ENCODE results near the gene GRM8.

DNA sequence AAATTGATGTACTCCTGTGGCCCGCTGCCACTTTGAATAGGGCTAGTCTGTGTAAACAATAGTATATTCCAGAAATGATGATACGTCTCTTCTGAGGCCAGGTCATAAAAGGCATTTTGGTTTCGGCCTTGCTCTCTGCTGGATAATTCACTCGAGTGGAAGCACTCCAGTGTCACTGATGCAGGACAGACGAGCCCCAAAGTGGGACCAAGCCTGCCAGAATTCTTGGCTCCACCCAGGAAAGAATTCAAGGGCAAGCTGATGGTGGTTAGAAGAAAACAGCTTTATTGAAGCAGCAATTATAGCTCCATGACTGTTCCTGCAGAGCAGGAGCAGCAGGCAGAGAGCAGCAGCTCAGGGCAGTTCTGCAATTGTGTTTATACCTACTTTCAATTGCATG is 717.6 kb downstream of the GRM8 start:
- TF ChIP-seq, protein P1, sequence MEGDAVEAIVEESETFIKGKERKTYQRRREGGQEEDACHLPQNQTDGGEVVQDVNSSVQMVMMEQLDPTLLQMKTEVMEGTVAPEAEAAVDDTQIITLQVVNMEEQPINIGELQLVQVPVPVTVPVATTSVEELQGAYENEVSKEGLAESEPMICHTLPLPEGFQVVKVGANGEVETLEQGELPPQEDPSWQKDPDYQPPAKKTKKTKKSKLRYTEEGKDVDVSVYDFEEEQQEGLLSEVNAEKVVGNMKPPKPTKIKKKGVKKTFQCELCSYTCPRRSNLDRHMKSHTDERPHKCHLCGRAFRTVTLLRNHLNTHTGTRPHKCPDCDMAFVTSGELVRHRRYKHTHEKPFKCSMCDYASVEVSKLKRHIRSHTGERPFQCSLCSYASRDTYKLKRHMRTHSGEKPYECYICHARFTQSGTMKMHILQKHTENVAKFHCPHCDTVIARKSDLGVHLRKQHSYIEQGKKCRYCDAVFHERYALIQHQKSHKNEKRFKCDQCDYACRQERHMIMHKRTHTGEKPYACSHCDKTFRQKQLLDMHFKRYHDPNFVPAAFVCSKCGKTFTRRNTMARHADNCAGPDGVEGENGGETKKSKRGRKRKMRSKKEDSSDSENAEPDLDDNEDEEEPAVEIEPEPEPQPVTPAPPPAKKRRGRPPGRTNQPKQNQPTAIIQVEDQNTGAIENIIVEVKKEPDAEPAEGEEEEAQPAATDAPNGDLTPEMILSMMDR (IDR thresholded peaks at IDR 0.05) = no peak
- TF ChIP-seq, protein P2, sequence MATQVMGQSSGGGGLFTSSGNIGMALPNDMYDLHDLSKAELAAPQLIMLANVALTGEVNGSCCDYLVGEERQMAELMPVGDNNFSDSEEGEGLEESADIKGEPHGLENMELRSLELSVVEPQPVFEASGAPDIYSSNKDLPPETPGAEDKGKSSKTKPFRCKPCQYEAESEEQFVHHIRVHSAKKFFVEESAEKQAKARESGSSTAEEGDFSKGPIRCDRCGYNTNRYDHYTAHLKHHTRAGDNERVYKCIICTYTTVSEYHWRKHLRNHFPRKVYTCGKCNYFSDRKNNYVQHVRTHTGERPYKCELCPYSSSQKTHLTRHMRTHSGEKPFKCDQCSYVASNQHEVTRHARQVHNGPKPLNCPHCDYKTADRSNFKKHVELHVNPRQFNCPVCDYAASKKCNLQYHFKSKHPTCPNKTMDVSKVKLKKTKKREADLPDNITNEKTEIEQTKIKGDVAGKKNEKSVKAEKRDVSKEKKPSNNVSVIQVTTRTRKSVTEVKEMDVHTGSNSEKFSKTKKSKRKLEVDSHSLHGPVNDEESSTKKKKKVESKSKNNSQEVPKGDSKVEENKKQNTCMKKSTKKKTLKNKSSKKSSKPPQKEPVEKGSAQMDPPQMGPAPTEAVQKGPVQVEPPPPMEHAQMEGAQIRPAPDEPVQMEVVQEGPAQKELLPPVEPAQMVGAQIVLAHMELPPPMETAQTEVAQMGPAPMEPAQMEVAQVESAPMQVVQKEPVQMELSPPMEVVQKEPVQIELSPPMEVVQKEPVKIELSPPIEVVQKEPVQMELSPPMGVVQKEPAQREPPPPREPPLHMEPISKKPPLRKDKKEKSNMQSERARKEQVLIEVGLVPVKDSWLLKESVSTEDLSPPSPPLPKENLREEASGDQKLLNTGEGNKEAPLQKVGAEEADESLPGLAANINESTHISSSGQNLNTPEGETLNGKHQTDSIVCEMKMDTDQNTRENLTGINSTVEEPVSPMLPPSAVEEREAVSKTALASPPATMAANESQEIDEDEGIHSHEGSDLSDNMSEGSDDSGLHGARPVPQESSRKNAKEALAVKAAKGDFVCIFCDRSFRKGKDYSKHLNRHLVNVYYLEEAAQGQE (IDR thresholded peaks at IDR 0.05; ENCODE audit: insufficient read depth in 1 of 2, low read depth in 2 of 2, low read length in 1 of 2) = no peak
- no peak for TF ChIP-seq POLR2AphosphoS5 (IDR thresholded peaks at IDR 0.05; ENCODE audit: low read depth, low read length)
- no peak for TF ChIP-seq TCF7L2 (IDR thresholded peaks at IDR 0.05; ENCODE audit: low read depth, low read length)
- TF ChIP-seq SIN3A (IDR thresholded peaks at IDR 0.05; ENCODE audit: borderline replicate concordance, insufficient read depth, low read depth, low read length) = no peak
